ENCODE results near the gene CDS1.
"Not testable (repeated sequence)": the region's sequence is repeated elsewhere in the genome, so short reads cannot be mapped to it uniquely, and the experiment has no call there.

Gene CDS1

GRCh38 chr4:84614891-84615290 is 32.0 kb downstream of the CDS1 start:
- DNase-seq = no peak

GRCh38 chr4:84615355-84615754 is 32.4 kb downstream of the CDS1 start:
- DNase-seq = no peak

- DNase-seq = no peak
These were observed 40.0 kb downstream of the CDS1 start for GRCh38 chr4:84622959-84623358.

- DNase-seq = no peak
These were observed 40.7 kb downstream of the CDS1 start for GRCh38 chr4:84623661-84624060.

- DNase-seq = no peak
These were observed 43.7 kb downstream of the CDS1 start for GRCh38 chr4:84626673-84627072.

GRCh38 chr4:84631573-84631972 is 48.6 kb downstream of the CDS1 start:
- DNase-seq = no peak

GRCh38 chr4:84632092-84632491 is 49.2 kb downstream of the CDS1 start:
- DNase-seq = no peak

- DNase-seq = no peak
These were observed 52.0 kb downstream of the CDS1 start for GRCh38 chr4:84634961-84635360.

- no peak for DNase-seq
These were observed 55.2 kb downstream of the CDS1 start for GRCh38 chr4:84638092-84638491.

GRCh38 chr4:84639145-84639544 is 56.2 kb downstream of the CDS1 start:
- no peak for DNase-seq

- no peak for DNase-seq
These were observed 61.2 kb downstream of the CDS1 start for GRCh38 chr4:84644087-84644486.

- DNase-seq = no peak
These were observed 64.5 kb downstream of the CDS1 start for GRCh38 chr4:84647312-84647884.

- no peak for DNase-seq
These were observed 65.3 kb downstream of the CDS1 start for GRCh38 chr4:84648178-84648577.

- DNase-seq = no peak
These were observed 66.1 kb downstream of the CDS1 start for GRCh38 chr4:84648863-84649647.

- no peak for DNase-seq
These were observed 68.6 kb downstream of the CDS1 start for GRCh38 chr4:84651499-84651898.

- DNase-seq = no peak
These were observed 69.6 kb downstream of the CDS1 start for GRCh38 chr4:84652478-84652877.

- DNase-seq = no peak
These were observed 77.7 kb downstream of the CDS1 start for GRCh38 chr4:84660606-84661005.

- DNase-seq = no peak
These were observed 78.4 kb downstream of the CDS1 start for GRCh38 chr4:84661191-84661939.

- DNase-seq = not testable (repeated sequence)
These were observed 81.8 kb downstream of the CDS1 start for GRCh38 chr4:84664767-84665166.

- DNase-seq = no peak
These were observed 83.5 kb downstream of the CDS1 start for GRCh38 chr4:84666439-84666838.

- no peak for DNase-seq
These were observed 86.3 kb downstream of the CDS1 start for GRCh38 chr4:84669201-84669600.

GRCh38 chr4:84672177-84672576 is 89.2 kb downstream of the CDS1 start:
- DNase-seq = no peak

GRCh38 chr4:84673475-84674240 is 90.7 kb downstream of the CDS1 start:
- DNase-seq = no peak
